GM21381 (cell line): ENCODE results near the gene CD27.

Experiments used
- ATAC-seq: cut with Tn5 transposase; IDR thresholded peaks from one replicate; pipeline ENCODE4 v1.9.1; 2021; ENCODE audit warnings: mild to moderate bottlenecking, moderate library complexity; ENCODE audit not compliant: unreplicated experiment

Gene CD27

GRCh38 chr12:6434205-6435140 is 10.3 kb upstream of the CD27 start:
- ATAC-seq = no peak

- ATAC-seq = no peak
These were observed 8.6 kb upstream of the CD27 start for GRCh38 chr12:6435961-6436715.

GRCh38 chr12:6437586-6437985 is 7.2 kb upstream of the CD27 start:
- ATAC-seq = no peak

- no peak for ATAC-seq
These were observed 6.4 kb upstream of the CD27 start for GRCh38 chr12:6438345-6438744.

- ATAC-seq = no peak
These were observed 4.4 kb upstream of the CD27 start for GRCh38 chr12:6440391-6440790.

GRCh38 chr12:6442836-6443235 is 1.9 kb upstream of the CD27 start:
- ATAC-seq = no peak

- ATAC-seq = no peak
These were observed 1.3 kb upstream of the CD27 start for GRCh38 chr12:6443361-6443983.

- no peak for ATAC-seq
These were observed 724 bp upstream of the CD27 start for GRCh38 chr12:6444031-6444430.

- ATAC-seq = no peak
These were observed 5.5 kb downstream of the CD27 start for GRCh38 chr12:6450091-6450868.

GRCh38 chr12:6450869-6451347 is 6.2 kb downstream of the CD27 start:
- ATAC-seq = no peak

GRCh38 chr12:6451348-6452244 is 6.8 kb downstream of the CD27 start, which contains the start of gene TAPBPL:
Gene TAPBPL, plus strand, starts transcription at chr12:6452042. Its CDS starts 207 bp downstream, at chr12:6452249.
- peak; percentile 63 for ATAC-seq

- no peak for ATAC-seq
These were observed 7.6 kb downstream of the CD27 start for GRCh38 chr12:6452245-6452943.

- no peak for ATAC-seq
These were observed 8.3 kb downstream of the CD27 start for GRCh38 chr12:6452944-6453630.

GRCh38 chr12:6457220-6457945 is 12.6 kb downstream of the CD27 start:
- no peak for ATAC-seq

- ATAC-seq = no peak
These were observed 13.7 kb downstream of the CD27 start for GRCh38 chr12:6458281-6459003.

- no peak for ATAC-seq
These were observed 14.2 kb downstream of the CD27 start for GRCh38 chr12:6459004-6459337.

- ATAC-seq = no peak
These were observed 16.1 kb downstream of the CD27 start for GRCh38 chr12:6460751-6461371.
